ENCODE measurements around the gene RIC8A.
A peak's percentile ranks its signal among the peaks of the same experiment; 100 is the strongest.

Gene RIC8A

DNA sequence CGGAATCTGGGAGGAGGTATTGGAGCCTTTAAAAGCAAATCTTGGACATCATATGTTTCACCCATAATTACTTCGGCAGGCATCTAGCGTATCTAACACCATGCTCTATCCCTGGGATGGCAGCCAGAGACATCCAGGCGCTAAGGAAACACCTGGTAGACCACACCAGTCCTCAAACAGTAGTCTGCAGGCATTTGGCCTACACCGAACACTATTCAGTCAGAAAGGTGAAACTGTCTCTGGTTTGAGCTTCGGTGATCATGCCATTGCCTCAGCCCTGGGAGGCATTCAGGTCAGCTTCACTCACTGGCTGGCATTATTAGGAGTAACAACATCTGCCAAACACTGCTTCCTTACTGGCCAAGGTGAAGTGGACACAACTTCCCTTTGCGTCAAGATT is 16.9 kb downstream of the RIC8A start:
- Histone ChIP-seq H4K8ac (ENCODE audit: low read depth, low read length) (no peak overlapping the region), H2AK5ac (ENCODE audit: low read depth, low read length) (no peak overlapping the region), H3K36me3 (replicated peaks in 1 of 2; ENCODE audit: control insufficient read depth in 2 of 2, insufficient read depth in 2 of 2, low read length in 2 of 2) (peaks cover 7 to 35% of the 10 kb centered on the region in 2 donors), H3K9ac (ENCODE audit: low read depth, low read length, poor library complexity) (no peak overlapping the region), H3K4me3 (ENCODE audit: low read length in 2 of 2) (no peak overlapping the region), H4K91ac (ENCODE audit: low read depth, low read length, poor library complexity) (no peak overlapping the region), H3K4ac (ENCODE audit: low read length) (no peak overlapping the region), H2BK15ac (ENCODE audit: low read length) (no peak overlapping the region), H3K18ac (ENCODE audit: low read length) (no peak overlapping the region), H2BK120ac (ENCODE audit: low read depth, low read length) (no peak overlapping the region), H2BK12ac (ENCODE audit: low read length) (no peak overlapping the region), H3K9me3 (replicated peaks in 1 of 2; ENCODE audit: control insufficient read depth in 2 of 2, insufficient read depth in 1 of 2, low read depth in 1 of 2, low read length in 2 of 2) (peaks cover 0 to 2% of the 10 kb centered on the region in 2 donors), H3K27me3 (ENCODE audit: control insufficient read depth in 3 of 3, insufficient read depth in 3 of 3, low read depth in 1 of 3, low read length in 3 of 3) (no peaks in the 10 kb centered on the region), H3K79me1 (ENCODE audit: low read depth, low read length) (peaks cover 8% of the 10 kb centered on the region), H3K14ac (ENCODE audit: low read length) (no peak overlapping the region), H3K4me1 (ENCODE audit: control insufficient read depth in 2 of 2, insufficient read depth in 1 of 2, low read depth in 1 of 2, low read length in 2 of 2) (no peaks in the 10 kb centered on the region), H3K4me2 (ENCODE audit: insufficient read depth, low read length, poor library complexity, severe bottlenecking) (no peak overlapping the region), H2BK5ac (ENCODE audit: low read length) (no peak overlapping the region), H2AFZ (ENCODE audit: low read length) (no peak overlapping the region), H3K23ac (ENCODE audit: low read depth, low read length, poor library complexity) (no peak overlapping the region), H3K27ac (replicated peaks; ENCODE audit: low read length) (no peak overlapping the region)
- DNase-seq (ENCODE audit: low spot score), result no peak
- no CpG with 5 or more reads among the region's 7 CpGs for WGBS, 2 donors (ENCODE audit: extremely low coverage in 2 of 2, insufficient read length in 2 of 2, insufficient replicate concordance in 1 of 2)

DNA sequence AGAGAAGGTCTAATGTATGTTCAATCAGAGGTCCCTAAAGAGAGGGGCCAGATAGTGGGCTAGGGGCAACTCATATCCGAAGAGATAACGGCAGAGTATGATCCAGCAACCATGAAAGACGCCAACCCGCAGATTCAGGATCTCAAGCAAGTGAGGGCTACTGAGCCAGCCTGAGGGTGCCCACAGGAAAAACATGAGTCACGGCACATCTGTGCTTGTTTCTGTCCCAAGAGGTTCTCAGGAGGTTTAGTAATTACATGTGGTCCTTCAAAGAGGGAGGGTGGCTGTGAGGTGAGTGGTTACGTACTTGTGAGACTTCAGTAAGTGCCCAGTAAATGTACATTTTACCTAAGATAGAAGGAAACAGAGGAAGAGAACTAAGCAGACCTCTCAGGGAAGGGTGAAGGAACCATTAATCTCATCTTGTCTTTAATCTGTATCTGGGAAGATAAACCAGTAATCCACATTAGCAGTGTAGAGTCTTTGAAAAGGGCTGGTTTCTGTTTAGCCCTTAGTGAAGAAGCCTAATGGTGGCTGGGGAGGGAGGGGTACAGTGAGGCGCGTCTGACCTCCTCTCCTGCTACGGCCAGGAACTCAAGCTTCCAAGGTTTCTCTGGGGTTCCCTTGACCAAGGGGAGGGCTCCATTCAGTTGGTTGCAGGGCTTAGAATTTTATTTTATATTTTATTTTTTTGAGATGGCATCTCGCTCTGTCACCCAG is 18.4 kb downstream of the RIC8A start:
- Histone ChIP-seq H2BK12ac (ENCODE audit: low read length) (no peak overlapping the region), H3K9ac (ENCODE audit: low read depth, low read length, poor library complexity) (no peak overlapping the region), H3K36me3 (replicated peaks in 1 of 2; ENCODE audit: control insufficient read depth in 2 of 2, insufficient read depth in 2 of 2, low read length in 2 of 2) (peaks cover 7 to 43% of the 10 kb centered on the region in 2 donors), H3K4me1 (ENCODE audit: control insufficient read depth in 2 of 2, insufficient read depth in 1 of 2, low read depth in 1 of 2, low read length in 2 of 2) (no peaks in the 10 kb centered on the region), H2AFZ (ENCODE audit: low read length) (no peak overlapping the region), H3K18ac (ENCODE audit: low read length) (no peak overlapping the region), H3K4me2 (ENCODE audit: insufficient read depth, low read length, poor library complexity, severe bottlenecking) (no peak overlapping the region), H4K8ac (ENCODE audit: low read depth, low read length) (no peak overlapping the region), H3K27ac (replicated peaks; ENCODE audit: low read length) (no peak overlapping the region), H3K4me3 (ENCODE audit: low read length in 2 of 2) (no peak overlapping the region), H2BK5ac (ENCODE audit: low read length) (no peak overlapping the region), H3K14ac (ENCODE audit: low read length) (no peak overlapping the region), H3K9me3 (replicated peaks in 1 of 2; ENCODE audit: control insufficient read depth in 2 of 2, insufficient read depth in 1 of 2, low read depth in 1 of 2, low read length in 2 of 2) (peaks cover 0 to 2% of the 10 kb centered on the region in 2 donors), H2BK120ac (ENCODE audit: low read depth, low read length) (no peak overlapping the region), H2BK15ac (ENCODE audit: low read length) (no peak overlapping the region), H4K91ac (ENCODE audit: low read depth, low read length, poor library complexity) (no peak overlapping the region), H2AK5ac (ENCODE audit: low read depth, low read length) (no peak overlapping the region), H3K79me1 (ENCODE audit: low read depth, low read length) (peaks cover 8% of the 10 kb centered on the region), H3K4ac (ENCODE audit: low read length) (no peak overlapping the region), H3K27me3 (ENCODE audit: control insufficient read depth in 3 of 3, insufficient read depth in 3 of 3, low read depth in 1 of 3, low read length in 3 of 3) (no peaks in the 10 kb centered on the region), H3K23ac (ENCODE audit: low read depth, low read length, poor library complexity) (no peak overlapping the region)
- no CpG with 5 or more reads among the region's 10 CpGs for WGBS, 2 donors (ENCODE audit: extremely low coverage in 2 of 2, insufficient read length in 2 of 2, insufficient replicate concordance in 1 of 2)
- no peak for DNase-seq (ENCODE audit: low spot score)

DNA sequence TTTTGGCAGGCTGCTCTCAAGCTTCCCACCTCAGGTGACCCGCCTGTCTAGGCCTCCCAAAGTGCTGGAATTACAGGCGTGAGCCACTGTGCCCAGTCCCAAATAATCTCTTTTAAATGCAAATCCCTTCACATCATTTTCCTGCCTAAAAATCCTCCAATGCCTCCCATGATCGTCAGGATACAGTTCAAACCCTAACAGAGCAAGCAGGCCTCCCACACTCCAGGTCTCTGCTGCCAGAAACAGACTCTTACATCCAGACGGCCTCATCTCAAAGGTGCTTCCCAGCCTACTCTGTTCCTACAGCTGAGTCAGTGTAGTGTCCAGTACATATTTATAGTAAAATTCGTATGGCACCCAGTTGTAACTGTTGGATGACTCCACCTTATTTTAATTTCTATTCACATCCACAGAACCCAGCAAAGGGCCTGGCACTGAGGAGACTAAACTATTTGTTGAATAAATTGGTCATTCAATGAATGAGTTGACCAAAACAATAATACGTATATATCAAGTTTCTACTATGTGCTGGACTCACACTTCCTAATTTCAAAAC is 20.4 kb downstream of the RIC8A start:
- Histone ChIP-seq H3K14ac (ENCODE audit: low read length) (no peak overlapping the region), H3K4me3 (ENCODE audit: low read length in 2 of 2) (no peak overlapping the region), H4K8ac (ENCODE audit: low read depth, low read length) (no peak overlapping the region), H3K27me3 (ENCODE audit: control insufficient read depth in 3 of 3, insufficient read depth in 3 of 3, low read depth in 1 of 3, low read length in 3 of 3) (no peaks in the 10 kb centered on the region), H2BK5ac (ENCODE audit: low read length) (no peak overlapping the region), H3K9me3 (replicated peaks in 1 of 2; ENCODE audit: control insufficient read depth in 2 of 2, insufficient read depth in 1 of 2, low read depth in 1 of 2, low read length in 2 of 2) (no peaks in the 10 kb centered on the region), H3K27ac (replicated peaks; ENCODE audit: low read length) (no peak overlapping the region), H3K4me1 (ENCODE audit: control insufficient read depth in 2 of 2, insufficient read depth in 1 of 2, low read depth in 1 of 2, low read length in 2 of 2) (no peaks in the 10 kb centered on the region), H3K79me1 (ENCODE audit: low read depth, low read length) (peaks cover 7% of the 10 kb centered on the region), H2AK5ac (ENCODE audit: low read depth, low read length) (no peak overlapping the region), H4K91ac (ENCODE audit: low read depth, low read length, poor library complexity) (no peak overlapping the region), H2BK12ac (ENCODE audit: low read length) (no peak overlapping the region), H3K18ac (ENCODE audit: low read length) (no peak overlapping the region), H2AFZ (ENCODE audit: low read length) (no peak overlapping the region), H3K36me3 (replicated peaks in 1 of 2; ENCODE audit: control insufficient read depth in 2 of 2, insufficient read depth in 2 of 2, low read length in 2 of 2) (peaks cover 1 to 38% of the 10 kb centered on the region in 2 donors), H3K4ac (ENCODE audit: low read length) (no peak overlapping the region), H2BK120ac (ENCODE audit: low read depth, low read length) (no peak overlapping the region), H3K4me2 (ENCODE audit: insufficient read depth, low read length, poor library complexity, severe bottlenecking) (no peak overlapping the region), H2BK15ac (ENCODE audit: low read length) (no peak overlapping the region), H3K9ac (ENCODE audit: low read depth, low read length, poor library complexity) (no peak overlapping the region), H3K23ac (ENCODE audit: low read depth, low read length, poor library complexity) (no peak overlapping the region)
- no CpG with 5 or more reads among the region's 6 CpGs for WGBS, 2 donors (ENCODE audit: extremely low coverage in 2 of 2, insufficient read length in 2 of 2, insufficient replicate concordance in 1 of 2)
- DNase-seq (ENCODE audit: low spot score), result no peak

DNA sequence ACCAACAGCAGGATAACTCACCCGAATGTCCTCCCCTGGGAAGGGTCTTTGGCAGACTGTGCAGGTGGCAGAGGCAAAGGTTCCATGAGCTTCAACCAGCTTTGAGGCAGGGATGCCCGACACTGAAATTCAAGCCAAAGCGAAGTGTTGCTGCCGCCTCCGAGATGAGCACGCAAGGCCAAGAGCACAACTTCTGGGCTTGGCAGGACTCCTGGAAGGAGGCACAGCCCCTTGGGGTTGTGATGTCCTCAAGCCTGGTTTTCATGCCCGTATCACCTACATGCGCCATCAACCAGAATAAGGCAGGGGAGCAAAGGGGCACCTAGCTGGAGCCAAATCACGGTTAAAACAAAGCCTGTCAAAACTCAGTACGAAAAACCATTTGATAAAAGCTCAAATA is 22.9 kb downstream of the RIC8A start:
- Histone ChIP-seq H2BK15ac (ENCODE audit: low read length) (no peak overlapping the region), H4K91ac (ENCODE audit: low read depth, low read length, poor library complexity) (no peak overlapping the region), H3K79me1 (ENCODE audit: low read depth, low read length) (peaks cover 3% of the 10 kb centered on the region), H3K27me3 (ENCODE audit: control insufficient read depth in 3 of 3, insufficient read depth in 3 of 3, low read depth in 1 of 3, low read length in 3 of 3) (no peaks in the 10 kb centered on the region), H3K4me3 (ENCODE audit: low read length in 2 of 2) (no peak overlapping the region), H3K27ac (replicated peaks; ENCODE audit: low read length) (no peak overlapping the region), H3K18ac (ENCODE audit: low read length) (no peak overlapping the region), H2AFZ (ENCODE audit: low read length) (no peak overlapping the region), H3K4ac (ENCODE audit: low read length) (no peak overlapping the region), H2BK5ac (ENCODE audit: low read length) (no peak overlapping the region), H3K36me3 (replicated peaks in 1 of 2; ENCODE audit: control insufficient read depth in 2 of 2, insufficient read depth in 2 of 2, low read length in 2 of 2) (peaks cover 0 to 36% of the 10 kb centered on the region in 2 donors), H3K4me1 (ENCODE audit: control insufficient read depth in 2 of 2, insufficient read depth in 1 of 2, low read depth in 1 of 2, low read length in 2 of 2) (peaks cover 0 to 2% of the 10 kb centered on the region in 2 donors), H2BK120ac (ENCODE audit: low read depth, low read length) (no peak overlapping the region), H3K4me2 (ENCODE audit: insufficient read depth, low read length, poor library complexity, severe bottlenecking) (no peak overlapping the region), H2BK12ac (ENCODE audit: low read length) (no peak overlapping the region), H3K23ac (ENCODE audit: low read depth, low read length, poor library complexity) (no peak overlapping the region), H3K9ac (ENCODE audit: low read depth, low read length, poor library complexity) (peak overlapping the region; percentile 50), H4K8ac (ENCODE audit: low read depth, low read length) (no peak overlapping the region), H2AK5ac (ENCODE audit: low read depth, low read length) (no peak overlapping the region), H3K14ac (ENCODE audit: low read length) (no peak overlapping the region), H3K9me3 (replicated peaks in 1 of 2; ENCODE audit: control insufficient read depth in 2 of 2, insufficient read depth in 1 of 2, low read depth in 1 of 2, low read length in 2 of 2) (no peaks in the 10 kb centered on the region)
- no peak for DNase-seq (ENCODE audit: low spot score)
- no CpG with 5 or more reads among the region's 10 CpGs for WGBS, 2 donors (ENCODE audit: extremely low coverage in 2 of 2, insufficient read length in 2 of 2, insufficient replicate concordance in 1 of 2)
